ENCODE measurements around the gene NOL9. TPM values are rescaled to one million over a fixed set of nuclear protein-coding genes. Genes with fewer than 3 reads are reported as not detected.

Gene NOL9
- total RNA-seq, 2 donors from 2014 or later: 33.2 to 58.0 TPM

GRCh38 chr1:6584126-6585080 lies 30.1 kb upstream of the NOL9 start:
- H3K4me3 Mint-ChIP-seq: no peak overlapping the region
- peaks cover 10% of the 10 kb centered on the region for H3K36me3 Mint-ChIP-seq (ENCODE audit: low read depth)
- no peaks in the 10 kb centered on the region for H3K27me3 Mint-ChIP-seq
- peak overlapping the region; percentile 58 for H3K27ac Mint-ChIP-seq
- peaks cover 14% of the 10 kb centered on the region for H3K4me1 Mint-ChIP-seq
- H3K9me3 Mint-ChIP-seq: no peaks in the 10 kb centered on the region
- ATAC-seq (replicated peaks): no peak

GRCh38 chr1:6582370-6582769 lies 28.1 kb upstream of the NOL9 start:
- Mint-ChIP-seq H3K4me1 (peaks cover 14% of the 10 kb centered on the region), H3K27ac (peak overlapping the region; percentile 95), H3K36me3 (ENCODE audit: low read depth) (no peaks in the 10 kb centered on the region), H3K9me3 (no peaks in the 10 kb centered on the region), H3K4me3 (peak overlapping the region; percentile 91), H3K27me3 (no peaks in the 10 kb centered on the region)
- ATAC-seq (replicated peaks): no peak

GRCh38 chr1:6581561-6582305 lies 27.4 kb upstream of the NOL9 start:
- no peak for ATAC-seq (replicated peaks)
- Mint-ChIP-seq H3K36me3 (ENCODE audit: low read depth) (no peaks in the 10 kb centered on the region), H3K4me1 (peaks cover 14% of the 10 kb centered on the region), H3K4me3 (peak overlapping the region; percentile 91), H3K9me3 (no peaks in the 10 kb centered on the region), H3K27ac (peak overlapping the region; percentile 95), H3K27me3 (no peaks in the 10 kb centered on the region)

GRCh38 chr1:6580593-6581409 lies 26.5 kb upstream of the NOL9 start:
- Mint-ChIP-seq H3K9me3 (no peaks in the 10 kb centered on the region), H3K27me3 (no peaks in the 10 kb centered on the region), H3K36me3 (ENCODE audit: low read depth) (no peaks in the 10 kb centered on the region), H3K4me1 (peaks cover 14% of the 10 kb centered on the region), H3K27ac (peak overlapping the region; percentile 95), H3K4me3 (peak overlapping the region; percentile 91)
- no peak for ATAC-seq (replicated peaks)

GRCh38 chr1:6580119-6580592 lies 25.8 kb upstream of the NOL9 start:
- Mint-ChIP-seq H3K4me1 (peaks cover 14% of the 10 kb centered on the region), H3K9me3 (no peaks in the 10 kb centered on the region), H3K4me3 (peak overlapping the region; percentile 91), H3K27me3 (no peaks in the 10 kb centered on the region), H3K36me3 (ENCODE audit: low read depth) (no peaks in the 10 kb centered on the region), H3K27ac (peak overlapping the region; percentile 95)
- no peak for ATAC-seq (replicated peaks)

GRCh38 chr1:6579374-6580118 lies 25.2 kb upstream of the NOL9 start, which contains the start of gene ZBTB48:
ZBTB48 (plus strand) TSS chr1:6579994; CDS start chr1:6580610, 616 bp downstream.
- no peaks in the 10 kb centered on the region for H3K9me3 Mint-ChIP-seq
- no peaks in the 10 kb centered on the region for H3K27me3 Mint-ChIP-seq

GRCh38 chr1:6578624-6579373 lies 24.5 kb upstream of the NOL9 start:
- Mint-ChIP-seq H3K4me1 (peaks cover 8% of the 10 kb centered on the region), H3K9me3 (no peaks in the 10 kb centered on the region), H3K4me3 (peak overlapping the region; percentile 91), H3K27me3 (no peaks in the 10 kb centered on the region), H3K36me3 (ENCODE audit: low read depth) (no peaks in the 10 kb centered on the region), H3K27ac (peak overlapping the region; percentile 95)
- no peak for ATAC-seq (replicated peaks)

More at GRCh38 chr1:6579374-6580118, 25.2 kb upstream of the NOL9 start, which contains the start of gene ZBTB48:
- Mint-ChIP-seq H3K4me1 (peaks cover 10% of the 10 kb centered on the region), H3K4me3 (peak within 1 kb of the TSS; percentile 91), H3K27ac (peak within 1 kb of the TSS; percentile 95), H3K36me3 (ENCODE audit: low read depth) (no peaks in the 10 kb centered on the region)
- peak; percentile 99 for ATAC-seq (replicated peaks)

- Mint-ChIP-seq H3K36me3 (ENCODE audit: low read depth) (no peaks in the 10 kb centered on the region), H3K9me3 (no peaks in the 10 kb centered on the region), H3K4me1 (peaks cover 8% of the 10 kb centered on the region), H3K27ac (no peak overlapping the region), H3K27me3 (no peaks in the 10 kb centered on the region), H3K4me3 (no peak overlapping the region)
- no peak for ATAC-seq (replicated peaks)
Observed at GRCh38 chr1:6577831-6578525, 23.7 kb upstream of the NOL9 start.

- peaks cover 3% of the 10 kb centered on the region for H3K27me3 Mint-ChIP-seq
- no peaks in the 10 kb centered on the region for H3K4me1 Mint-ChIP-seq
- no peak overlapping the region for H3K27ac Mint-ChIP-seq
- no peaks in the 10 kb centered on the region for H3K9me3 Mint-ChIP-seq
- H3K36me3 Mint-ChIP-seq (ENCODE audit: low read depth): no peaks in the 10 kb centered on the region
- no peak for ATAC-seq (replicated peaks)
- no peak overlapping the region for H3K4me3 Mint-ChIP-seq
Observed at GRCh38 chr1:6574818-6575217, 20.5 kb upstream of the NOL9 start.

- Mint-ChIP-seq H3K4me1 (no peaks in the 10 kb centered on the region), H3K4me3 (no peak overlapping the region), H3K36me3 (ENCODE audit: low read depth) (no peaks in the 10 kb centered on the region), H3K9me3 (no peaks in the 10 kb centered on the region), H3K27me3 (peaks cover 3% of the 10 kb centered on the region), H3K27ac (no peak overlapping the region)
- no peak for ATAC-seq (replicated peaks)
Observed at GRCh38 chr1:6574025-6574620, 19.8 kb upstream of the NOL9 start.

GRCh38 chr1:6572653-6573383 lies 18.5 kb upstream of the NOL9 start:
- no peaks in the 10 kb centered on the region for H3K36me3 Mint-ChIP-seq (ENCODE audit: low read depth)
- H3K4me1 Mint-ChIP-seq: no peaks in the 10 kb centered on the region
- H3K27me3 Mint-ChIP-seq: peaks cover 3% of the 10 kb centered on the region
- no peak overlapping the region for H3K4me3 Mint-ChIP-seq
- H3K27ac Mint-ChIP-seq: peak overlapping the region; percentile 61
- ATAC-seq (replicated peaks): no peak
- H3K9me3 Mint-ChIP-seq: no peaks in the 10 kb centered on the region

- no peak for ATAC-seq (replicated peaks)
- H3K4me1 Mint-ChIP-seq: no peaks in the 10 kb centered on the region
- peaks cover 3% of the 10 kb centered on the region for H3K27me3 Mint-ChIP-seq
- no peak overlapping the region for H3K27ac Mint-ChIP-seq
- no peaks in the 10 kb centered on the region for H3K36me3 Mint-ChIP-seq (ENCODE audit: low read depth)
- H3K4me3 Mint-ChIP-seq: no peak overlapping the region
- H3K9me3 Mint-ChIP-seq: no peaks in the 10 kb centered on the region
Observed at GRCh38 chr1:6570987-6571386, 16.7 kb upstream of the NOL9 start.

All from activated T-helper 17 cell treated with anti-CD3 and anti-CD28 coated beads, Interleukin-2, amount 50 U/mL, for 72 hours (primary cell).